Midbrain (tissue), 1 donor: ENCODE measurements around the gene CAPS.

Experiments
- DNase-seq: peaks from one replicate; lab custom pipeline; 2025; lab: John Stamatoyannopoulos, UW

CAPS gene

GRCh38 chr19:5891938-5892771 lies 21.9 kb upstream of the CAPS start:
- no peak for DNase-seq

GRCh38 chr19:5892772-5893275 lies 21.2 kb upstream of the CAPS start:
- no peak for DNase-seq

GRCh38 chr19:5893296-5893903 lies 20.7 kb upstream of the CAPS start:
- DNase-seq, result no peak

- no peak for DNase-seq
Measured at GRCh38 chr19:5893907-5894703, 19.9 kb upstream of the CAPS start.

GRCh38 chr19:5894704-5895349 lies 19.2 kb upstream of the CAPS start:
- DNase-seq, result no peak

GRCh38 chr19:5895409-5895808 lies 18.6 kb upstream of the CAPS start:
- DNase-seq, result no peak

GRCh38 chr19:5895890-5896289 lies 18.2 kb upstream of the CAPS start:
- DNase-seq, result no peak

GRCh38 chr19:5896365-5897076 lies 17.5 kb upstream of the CAPS start:
- no peak for DNase-seq

GRCh38 chr19:5897189-5897969 lies 16.7 kb upstream of the CAPS start:
- DNase-seq, result no peak

GRCh38 chr19:5899728-5900526 lies 14.1 kb upstream of the CAPS start:
- DNase-seq, result no peak

- no peak for DNase-seq
Measured at GRCh38 chr19:5900976-5901375, 13.1 kb upstream of the CAPS start.

- no peak for DNase-seq
Measured at GRCh38 chr19:5903056-5903623, 10.9 kb upstream of the CAPS start.

GRCh38 chr19:5903624-5904351 lies 10.3 kb upstream of the CAPS start, which contains the start of gene NDUFA11:
TSS of gene NDUFA11 (minus strand) at chr19:5903790. CDS start at chr19:5903708, 82 bp downstream.
- DNase-seq, result peak; percentile 94

- peak; percentile 100 for DNase-seq
Measured at GRCh38 chr19:5904352-5905113, 9.5 kb upstream of the CAPS start, which contains the start of gene VMAC. TSS of gene VMAC (plus strand) at chr19:5904872. CDS start at chr19:5904891, 19 bp downstream.

- no peak for DNase-seq
Measured at GRCh38 chr19:5905114-5905778, 8.8 kb upstream of the CAPS start.

- DNase-seq, result no peak
Measured at GRCh38 chr19:5907241-5907640, 6.8 kb upstream of the CAPS start.
